ENCODE measurements around the gene CHRNA3. TPM values are rescaled to one million over a fixed set of nuclear protein-coding genes. Genes with fewer than 3 reads are reported as not detected.
"Not testable (repeated sequence)": the region's sequence is repeated elsewhere in the genome, so short reads cannot be mapped to it uniquely, and the experiment has no call there.

Gene CHRNA3
- total and polyA plus RNA-seq, 3 donors from 2014 or later: 3.1 to 5.7 (median 4.5) TPM

GRCh38 chr15:78615151-78615589, 5.6 kb downstream of the CHRNA3 start:
- 47 to 94% methylated on average over 3 of the region's 3 CpGs for WGBS, 2 donors
- Histone ChIP-seq H3K4me3 (no peak overlapping the region), H3K4me1 (peaks cover 4% of the 10 kb centered on the region), H3K27ac (no peak overlapping the region), H3K27me3 (no peaks in the 10 kb centered on the region), H3K36me3 (ENCODE audit: low read depth, missing control alignments) (no peaks in the 10 kb centered on the region), H3K9me3 (no peaks in the 10 kb centered on the region)
- intact Hi-C loops (cut with DNase I; ENCODE audit: low total_unique reads): no loop called here
- no peak for DNase-seq
- TF ChIP-seq CTCF (IDR thresholded peaks at IDR 0.05): no peak
- TF ChIP-seq POLR2A (IDR thresholded peaks at IDR 0.05): no peak

- intact Hi-C loops (cut with DNase I; ENCODE audit: low total_unique reads): no loop called here
- no peak for TF ChIP-seq CTCF (IDR thresholded peaks at IDR 0.05)
- TF ChIP-seq POLR2A (IDR thresholded peaks at IDR 0.05): no peak
- Histone ChIP-seq H3K36me3 (ENCODE audit: low read depth, missing control alignments) (no peaks in the 10 kb centered on the region), H3K27ac (no peak overlapping the region), H3K4me1 (no peaks in the 10 kb centered on the region), H3K27me3 (no peaks in the 10 kb centered on the region), H3K9me3 (no peaks in the 10 kb centered on the region), H3K4me3 (no peak overlapping the region)
- no peak for DNase-seq
- 40 to 49% methylated on average over 3 of the region's 3 CpGs for WGBS, 2 donors
Measured at GRCh38 chr15:78614021-78614420, 6.8 kb downstream of the CHRNA3 start.

- H3K4me1 ChIP-seq; H3K27ac ChIP-seq; H3K36me3 ChIP-seq (ENCODE audit: low read depth, missing control alignments); H3K27me3 ChIP-seq; intact Hi-C loops (cut with DNase I; ENCODE audit: low total_unique reads); H3K4me3 ChIP-seq; DNase-seq; H3K9me3 ChIP-seq: not testable (repeated sequence)
- WGBS, 2 donors: 91 to 92% methylated on average over 3 of the region's 3 CpGs
Measured at GRCh38 chr15:78609551-78609950, 11.2 kb downstream of the CHRNA3 start.

- no peaks in the 10 kb centered on the region for H3K27me3 ChIP-seq
- intact Hi-C loops (cut with DNase I; ENCODE audit: low total_unique reads): no loop called here
- DNase-seq: no peak
- H3K4me1 ChIP-seq: no peaks in the 10 kb centered on the region
- no peak overlapping the region for H3K4me3 ChIP-seq
- TF ChIP-seq CTCF (IDR thresholded peaks at IDR 0.05) (no peak), POLR2A (IDR thresholded peaks at IDR 0.05) (no peak)
- 78 to 95% methylated on average over 4 of the region's 4 CpGs for WGBS, 2 donors
- H3K36me3 ChIP-seq (ENCODE audit: low read depth, missing control alignments): no peaks in the 10 kb centered on the region
- no peaks in the 10 kb centered on the region for H3K9me3 ChIP-seq
- no peak overlapping the region for H3K27ac ChIP-seq
Measured at GRCh38 chr15:78605680-78606079, 15.1 kb downstream of the CHRNA3 start.

- no peaks in the 10 kb centered on the region for H3K36me3 ChIP-seq (ENCODE audit: low read depth, missing control alignments)
- no peak for DNase-seq
- intact Hi-C loops (cut with DNase I; ENCODE audit: low total_unique reads): no loop called here
- WGBS, 2 donors: 89 to 91% methylated on average over 5 of the region's 5 CpGs
- H3K4me1 ChIP-seq: no peaks in the 10 kb centered on the region
- H3K4me3 ChIP-seq: no peak overlapping the region
- no peak for TF ChIP-seq POLR2A (IDR thresholded peaks at IDR 0.05)
- TF ChIP-seq CTCF (IDR thresholded peaks at IDR 0.05): no peak
- H3K9me3 ChIP-seq: no peaks in the 10 kb centered on the region
- no peaks in the 10 kb centered on the region for H3K27me3 ChIP-seq
- no peak overlapping the region for H3K27ac ChIP-seq
Measured at GRCh38 chr15:78605201-78605600, 15.6 kb downstream of the CHRNA3 start.
